Hepatic stellate cell (primary cell): Measurements from ENCODE around the gene CSMD2.

Experiments used
- DNase-seq: peaks from one replicate; pipeline ENCODE4 v3.0.0; 2011; ENCODE audit warnings: low spot score

The CSMD2 gene

DNA sequence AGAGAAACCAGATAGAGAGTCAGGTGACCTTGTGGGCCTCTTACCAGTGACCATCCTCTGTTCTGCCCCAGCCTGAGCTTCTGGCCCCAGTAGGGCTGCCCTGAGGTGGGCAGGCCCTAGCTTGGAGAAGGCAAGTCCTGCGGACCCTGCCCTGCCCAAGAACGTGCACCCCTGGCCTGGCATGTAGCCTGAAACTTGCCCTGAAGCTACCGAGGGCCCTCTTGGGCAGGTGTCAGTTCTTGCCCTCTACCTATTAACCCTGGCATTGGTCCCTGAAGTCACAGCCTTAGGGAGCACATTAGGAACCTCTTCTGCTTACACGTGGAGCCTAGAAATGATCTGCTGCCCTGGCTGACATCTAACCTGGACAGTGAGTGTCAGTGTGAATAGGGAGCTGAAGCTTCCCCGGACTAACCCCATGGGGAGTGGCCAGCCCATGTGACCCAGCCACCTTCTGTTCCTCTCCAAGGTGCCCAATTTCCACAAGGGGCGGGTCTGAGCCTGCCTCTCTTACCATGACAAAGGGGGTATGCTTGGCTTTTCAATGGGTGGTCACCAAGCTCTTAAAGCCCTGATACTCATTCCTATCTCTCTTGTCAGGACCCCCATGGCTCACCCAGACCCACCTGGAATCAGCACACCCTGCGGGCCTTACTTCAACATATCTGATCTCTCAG is 529.6 kb downstream of the CSMD2 start:
- DNase-seq: no peak

DNA sequence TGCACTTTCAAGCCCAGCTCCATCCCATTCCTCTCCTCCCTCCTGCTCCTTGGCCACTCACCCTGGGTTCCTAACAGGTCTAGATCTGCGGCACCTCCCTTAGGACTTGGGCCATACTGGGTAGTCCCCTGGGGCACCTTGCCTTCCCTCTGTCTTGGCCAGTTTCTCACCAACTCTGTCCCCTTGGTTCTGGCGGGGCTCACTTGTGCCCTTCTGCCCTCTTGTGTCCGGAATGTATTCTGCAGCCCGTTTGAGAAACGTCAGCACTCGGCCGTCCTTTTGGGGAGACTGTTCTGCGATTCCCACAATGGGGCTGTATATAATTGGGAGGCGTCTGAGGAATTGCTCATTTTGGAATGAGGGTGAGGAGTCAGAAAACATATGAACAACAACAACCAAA is 530.2 kb downstream of the CSMD2 start:
- DNase-seq: peak; percentile 46

GRCh38 chr1:33634143-33634542 is 530.9 kb downstream of the CSMD2 start:
- DNase-seq: no peak

DNA sequence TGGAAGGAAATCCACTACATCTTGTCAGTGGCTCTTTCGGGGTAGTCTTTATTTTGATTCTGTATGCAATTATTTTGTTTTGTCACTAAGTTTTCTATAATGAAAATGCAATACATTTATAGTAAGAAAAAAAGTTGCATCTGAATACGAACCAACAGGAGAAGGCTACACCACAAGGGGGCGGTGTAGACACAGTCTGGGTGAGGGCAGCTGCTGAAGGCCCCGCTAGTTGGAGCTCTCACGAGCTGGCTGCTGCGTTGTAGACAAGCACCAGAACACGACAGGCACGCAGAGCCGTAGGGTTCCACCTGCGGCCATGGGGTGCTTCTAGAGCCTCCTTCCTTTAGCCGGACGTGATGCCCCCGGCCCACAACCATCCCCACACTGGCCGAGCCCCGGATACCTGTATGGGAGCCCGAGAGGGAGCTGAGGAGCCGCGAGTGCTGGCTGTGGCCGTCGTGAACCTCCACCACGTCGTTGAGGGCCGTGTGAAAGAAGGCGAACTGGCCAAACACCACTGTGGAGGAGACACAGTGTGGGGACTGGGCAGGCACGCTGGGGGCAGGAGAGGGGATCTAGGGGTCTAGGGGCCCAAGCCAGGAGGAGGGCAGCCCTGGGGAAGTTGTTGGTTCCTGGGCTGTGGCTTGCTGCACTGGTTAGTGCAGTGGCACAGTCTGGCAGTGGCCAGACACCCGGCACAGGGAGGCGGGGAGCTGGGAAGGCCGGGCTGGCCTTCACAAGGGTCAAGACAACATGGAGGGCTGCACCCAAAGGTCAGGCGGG is 531.8 kb downstream of the CSMD2 start:
- peak; percentile 75 for DNase-seq

DNA sequence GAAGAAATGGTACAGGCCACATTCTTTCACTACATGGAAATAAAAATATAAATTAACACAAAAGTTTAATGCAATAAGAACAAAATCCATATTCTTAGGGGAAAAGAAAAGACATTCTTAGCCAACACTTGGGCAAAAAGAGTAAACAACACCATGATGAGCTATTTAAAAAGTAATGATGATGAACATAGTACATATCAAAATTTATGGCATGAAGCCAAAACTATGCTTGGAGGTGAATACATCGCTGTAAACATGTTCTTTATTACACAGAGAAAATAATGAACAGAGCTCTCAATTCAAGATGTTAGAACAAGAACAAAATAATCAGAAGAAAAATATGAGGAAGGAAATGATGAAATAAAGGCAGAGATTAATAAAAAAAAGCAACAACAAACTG is 534.3 kb downstream of the CSMD2 start:
- DNase-seq: no peak

GRCh38 chr1:33626801-33627200 is 538.2 kb downstream of the CSMD2 start:
- no peak for DNase-seq

GRCh38 chr1:33624991-33625870 is 539.8 kb downstream of the CSMD2 start:
- no peak for DNase-seq

DNA sequence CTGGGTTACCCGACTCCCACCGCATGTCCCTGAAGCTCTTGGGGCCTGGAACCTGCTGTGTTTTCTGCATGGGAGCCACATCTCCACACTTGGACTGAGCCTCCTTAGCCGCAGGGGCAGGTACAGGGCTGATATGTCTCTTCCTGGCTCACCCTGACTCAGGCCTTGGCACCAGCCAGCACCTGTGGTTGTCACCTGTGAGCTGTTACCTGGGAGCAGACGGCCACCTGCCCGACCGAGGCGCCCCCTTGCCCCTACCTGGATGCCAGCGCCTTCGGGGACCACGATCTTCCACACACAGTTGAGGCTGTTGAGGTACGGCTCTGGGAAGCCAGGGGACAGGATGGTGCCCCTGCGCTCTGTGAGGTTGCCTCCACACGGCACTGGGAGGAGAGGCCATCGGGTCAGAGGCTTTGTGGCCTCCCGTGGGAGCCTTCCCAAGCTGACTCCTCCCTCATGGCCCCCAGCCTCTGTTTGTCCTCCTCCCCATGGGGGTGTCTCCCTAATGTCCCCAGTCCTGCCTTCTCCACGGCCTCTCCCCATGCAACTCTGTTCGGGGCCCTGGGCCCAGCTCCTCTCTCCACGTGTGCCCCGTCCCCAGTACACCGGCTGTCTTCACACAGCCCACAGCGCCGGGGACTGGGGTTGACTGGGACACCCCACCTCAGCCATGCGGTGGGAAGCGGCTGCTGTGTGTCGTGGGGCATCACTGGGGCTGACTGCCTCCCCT is 540.6 kb downstream of the CSMD2 start:
- DNase-seq: no peak

GRCh38 chr1:33623811-33624210 is 541.2 kb downstream of the CSMD2 start:
- no peak for DNase-seq

- DNase-seq: no peak
Measured at GRCh38 chr1:33622757-33623156, 542.3 kb downstream of the CSMD2 start.

DNA sequence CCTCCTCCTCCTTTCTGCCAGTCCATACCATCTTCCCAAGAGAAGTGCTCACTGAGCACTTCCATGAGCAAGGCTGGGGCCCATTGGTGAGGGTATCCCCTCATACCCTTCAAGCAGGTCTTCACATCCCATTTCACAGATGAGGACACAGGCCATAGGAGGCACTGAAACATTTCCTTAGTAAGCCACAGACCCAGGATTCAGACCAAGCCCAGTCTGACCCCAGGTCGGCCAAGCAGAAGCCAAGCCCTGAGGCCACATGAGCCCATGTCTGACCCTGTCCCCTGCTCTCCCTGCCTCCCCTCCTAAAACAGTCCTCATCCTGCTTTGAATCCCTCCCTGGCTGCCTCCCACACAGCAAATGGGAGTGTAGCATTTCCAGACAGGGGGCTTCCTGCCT is 546.4 kb downstream of the CSMD2 start:
- DNase-seq: no peak

DNA sequence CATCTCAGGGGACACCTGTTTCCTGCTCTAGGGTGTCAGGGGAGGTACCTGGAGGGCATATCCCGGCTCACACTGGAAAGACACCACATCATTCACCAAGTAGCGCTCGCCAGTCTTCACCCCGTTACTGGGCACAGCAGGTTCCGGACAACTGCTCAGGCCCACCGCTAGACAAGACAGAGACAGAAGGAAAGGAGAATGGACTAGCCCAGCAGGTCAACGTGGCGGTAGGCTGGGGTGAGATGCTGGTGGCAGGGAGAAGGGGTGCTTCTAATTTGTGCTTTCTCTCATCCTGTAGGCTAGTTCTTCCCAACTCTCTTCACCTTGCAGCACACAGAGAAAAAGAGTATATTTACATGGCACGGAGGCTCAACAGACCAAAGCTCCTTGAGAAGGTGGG is 547.6 kb downstream of the CSMD2 start:
- DNase-seq: no peak

- DNase-seq: no peak
Measured at GRCh38 chr1:33616780-33617179, 548.2 kb downstream of the CSMD2 start.

- DNase-seq: no peak
Measured at GRCh38 chr1:33615546-33615945, 549.5 kb downstream of the CSMD2 start.

- DNase-seq: no peak
Measured at GRCh38 chr1:33610864-33611455, 554.1 kb downstream of the CSMD2 start.

GRCh38 chr1:33610391-33610790 is 554.6 kb downstream of the CSMD2 start:
- DNase-seq: no peak

DNA sequence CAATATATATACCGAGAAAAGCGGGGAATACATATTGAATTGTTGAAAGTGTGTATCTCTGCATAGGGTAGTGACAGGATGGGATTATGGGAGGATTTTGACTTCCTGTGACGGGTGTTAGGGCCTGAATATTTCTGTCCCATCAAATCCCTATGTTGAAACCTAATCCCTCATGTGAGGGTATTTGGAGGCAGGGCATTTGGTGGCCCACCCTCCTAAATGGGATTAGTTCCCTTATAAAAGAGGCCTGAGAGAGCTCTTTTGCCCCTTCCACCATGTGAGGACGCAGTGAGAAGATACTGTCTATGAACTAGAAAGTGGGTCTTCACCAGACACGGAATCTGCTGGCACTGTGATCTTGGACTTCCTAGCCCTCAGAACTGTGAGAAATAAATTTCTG is 555.3 kb downstream of the CSMD2 start:
- DNase-seq: no peak

DNA sequence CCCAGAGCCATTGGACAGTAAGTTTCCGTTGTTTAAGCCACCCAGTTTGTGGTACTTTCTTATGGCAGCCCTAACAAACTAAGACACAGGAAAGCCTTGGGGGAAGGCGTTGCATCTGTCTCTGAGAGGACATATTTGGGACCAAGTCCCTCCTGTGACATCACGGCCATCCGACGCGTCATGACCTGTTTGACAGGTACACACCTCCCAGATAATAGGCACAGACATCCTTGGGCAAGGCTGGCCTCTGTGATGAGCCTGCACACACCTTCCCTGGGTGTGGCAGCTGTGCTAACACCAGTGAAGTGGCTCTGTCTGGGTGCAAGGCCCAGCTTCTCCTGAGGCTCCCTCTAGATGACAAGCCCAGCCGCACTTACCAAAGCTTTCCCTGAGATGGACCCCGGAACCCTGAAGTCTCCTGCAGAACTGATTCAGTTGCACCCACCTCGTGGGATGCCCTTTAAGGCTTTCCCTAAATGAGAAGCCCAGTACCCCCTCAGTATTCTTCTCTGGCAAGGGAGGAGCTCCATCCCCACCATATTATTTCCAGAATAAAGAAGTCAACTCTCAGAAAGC is 556.1 kb downstream of the CSMD2 start:
- DNase-seq: no peak

GRCh38 chr1:33607444-33608005 is 557.5 kb downstream of the CSMD2 start:
- DNase-seq: no peak

DNA sequence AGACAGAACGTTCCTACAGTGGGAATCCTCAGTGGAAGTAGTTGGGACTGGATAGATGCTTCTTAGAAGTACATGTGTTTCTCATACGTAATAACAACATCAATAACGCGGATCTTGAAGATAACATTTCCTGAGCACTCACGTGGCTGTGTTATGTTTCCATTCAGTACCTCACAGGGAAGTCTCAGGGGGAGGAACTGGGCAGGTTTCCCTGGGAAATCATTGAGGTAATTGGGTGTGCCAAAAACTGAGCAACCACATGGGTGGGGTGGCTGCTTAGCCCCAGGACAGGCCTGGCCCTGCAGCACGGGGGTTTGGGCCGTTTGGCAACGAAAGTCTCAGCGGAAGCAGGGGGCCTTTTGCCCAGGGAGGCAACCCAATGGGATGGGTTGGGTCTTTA is 558.8 kb downstream of the CSMD2 start:
- DNase-seq: no peak

- DNase-seq: no peak
Measured at GRCh38 chr1:33602271-33602670, 562.8 kb downstream of the CSMD2 start.
